Skeletal muscle satellite cell (primary cell): ENCODE measurements around the gene THOP1.
"Not testable (repeated sequence)": the region's sequence is repeated elsewhere in the genome, so short reads cannot be mapped to it uniquely, and the experiment has no call there.

Source experiments
- H3K27me3 ChIP-seq: 2 replicates; pipeline ENCODE4 v1.7.0; 2013; ENCODE audit warnings: low read length; ENCODE audit not compliant: control insufficient read depth, insufficient read depth
- H3K36me3 ChIP-seq: 2 replicates; pipeline ENCODE4 v1.7.0; 2013; ENCODE audit warnings: mild to moderate bottlenecking, control low read depth, low read length; ENCODE audit not compliant: insufficient read depth
- H3K4me1 ChIP-seq: 2 replicates; pipeline ENCODE4 v1.7.0; 2013; ENCODE audit warnings: low read length; ENCODE audit not compliant: control insufficient read depth, insufficient read depth
- H3K4me2 ChIP-seq: 2 replicates; pipeline ENCODE4 v1.7.0; 2013; ENCODE audit warnings: mild to moderate bottlenecking, low read length
- H3K4me3 ChIP-seq: 2 replicates; pipeline ENCODE4 v1.7.0; 2013; ENCODE audit warnings: low read length
- H3K9ac ChIP-seq: 2 replicates; pipeline ENCODE4 v1.7.0; 2013; ENCODE audit warnings: mild to moderate bottlenecking, low read depth, low read length, moderate library complexity
- H3K9me3 ChIP-seq: replicated peaks from 2 replicates; pipeline ENCODE4 v1.7.0; 2013; ENCODE audit warnings: mild to moderate bottlenecking, control low read depth, low read length

The THOP1 gene

DNA sequence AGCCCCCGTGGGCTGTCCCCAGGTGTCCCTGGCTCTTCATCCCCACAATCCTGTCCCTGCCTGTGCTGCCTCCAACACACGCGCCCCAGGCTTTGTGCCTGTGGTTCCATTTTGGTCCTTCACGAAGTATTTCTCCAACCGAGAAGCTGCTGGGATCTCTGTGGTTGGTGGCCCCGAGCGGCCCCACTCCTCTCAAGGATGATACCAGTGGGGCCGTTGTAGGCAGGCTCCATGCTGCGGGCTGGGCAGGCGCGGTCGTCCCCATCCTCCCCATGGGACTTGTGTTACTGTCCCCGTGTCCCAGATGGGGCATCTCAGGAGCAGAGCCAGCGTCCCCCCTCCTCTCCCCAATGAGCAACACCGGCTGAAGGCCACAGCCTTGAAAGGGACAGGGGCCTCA lies 30.6 kb downstream of the THOP1 start:
- H3K4me3 ChIP-seq: no peak overlapping the region
- H3K27me3 ChIP-seq: no peaks in the 10 kb centered on the region
- no peaks in the 10 kb centered on the region for H3K4me1 ChIP-seq
- H3K9me3 ChIP-seq: no peaks in the 10 kb centered on the region
- no peak overlapping the region for H3K4me2 ChIP-seq
- peaks cover 21% of the 10 kb centered on the region for H3K36me3 ChIP-seq
- no peak overlapping the region for H3K9ac ChIP-seq

DNA sequence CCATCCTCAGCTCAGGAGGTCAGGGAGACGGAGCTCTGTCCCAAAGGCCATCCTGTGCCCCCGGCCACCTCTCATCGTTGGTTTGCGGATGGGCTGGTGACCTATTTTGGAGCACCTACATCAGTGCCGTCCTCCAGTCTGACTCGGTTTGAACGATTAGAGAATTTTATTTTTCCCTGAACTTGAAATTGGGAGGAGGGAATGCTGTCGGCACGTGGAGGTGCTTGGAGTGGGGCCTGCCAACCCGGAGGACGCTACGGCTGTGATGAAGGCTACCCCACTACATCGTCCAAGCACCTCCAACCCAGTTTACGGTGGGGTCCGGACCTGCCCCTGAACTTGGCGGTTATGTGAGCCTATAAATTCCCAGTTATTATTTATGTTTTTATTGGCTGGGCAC lies 31.3 kb downstream of the THOP1 start:
- Histone ChIP-seq H3K9ac (no peak overlapping the region), H3K4me2 (no peak overlapping the region), H3K9me3 (no peaks in the 10 kb centered on the region), H3K4me1 (no peaks in the 10 kb centered on the region), H3K4me3 (no peak overlapping the region), H3K27me3 (no peaks in the 10 kb centered on the region), H3K36me3 (peaks cover 14% of the 10 kb centered on the region)

DNA sequence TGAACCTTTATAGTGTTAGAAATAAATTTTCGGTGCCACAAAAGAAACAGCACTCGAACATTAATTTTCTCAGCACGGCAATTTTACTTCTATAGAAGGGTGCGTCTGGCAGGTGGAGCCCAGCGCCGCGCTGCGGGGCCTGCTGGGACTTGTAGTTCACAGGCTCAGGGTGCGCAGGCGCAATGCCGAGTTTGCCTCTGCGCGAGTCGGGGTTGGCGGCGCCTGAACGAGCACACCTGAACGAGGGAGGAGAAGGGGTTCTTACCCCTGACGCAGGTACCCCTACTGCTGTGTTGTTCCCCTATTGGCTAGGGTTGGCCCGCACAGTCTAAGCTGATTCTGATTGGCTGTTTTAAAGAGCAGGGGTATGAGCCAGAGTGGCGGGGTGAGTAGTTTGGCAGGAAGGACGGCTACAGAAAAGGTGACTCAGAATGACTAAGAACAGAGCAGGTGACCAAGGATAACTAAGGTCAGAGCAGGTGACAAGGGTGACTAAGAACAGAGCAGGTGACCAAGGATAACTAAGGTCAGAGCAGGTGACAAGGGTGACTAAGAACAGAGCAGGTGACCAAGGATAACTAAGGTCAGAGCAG lies 32.0 kb downstream of the THOP1 start:
- H3K4me1 ChIP-seq, H3K4me3 ChIP-seq, H3K4me2 ChIP-seq, H3K27me3 ChIP-seq, H3K9ac ChIP-seq, H3K36me3 ChIP-seq, H3K9me3 ChIP-seq: not testable (repeated sequence)

GRCh38 chr19:2819540-2820111 lies 34.3 kb downstream of the THOP1 start, which contains the start of gene ZNF554:
ZNF554 (plus strand) TSS chr19:2819868; CDS start chr19:2820072, 204 bp downstream.
- H3K4me3 ChIP-seq: peak within 1 kb of the TSS; percentile 83
- H3K9me3 ChIP-seq: no peaks in the 10 kb centered on the region
- H3K4me1 ChIP-seq: no peaks in the 10 kb centered on the region
- peak within 1 kb of the TSS; percentile 100 for H3K4me2 ChIP-seq
- H3K9ac ChIP-seq: peak within 1 kb of the TSS; percentile 84
- H3K36me3 ChIP-seq: no peaks in the 10 kb centered on the region
- H3K27me3 ChIP-seq: no peaks in the 10 kb centered on the region

GRCh38 chr19:2820112-2820702 lies 34.9 kb downstream of the THOP1 start:
- peak overlapping the region; percentile 83 for H3K4me3 ChIP-seq
- no peaks in the 10 kb centered on the region for H3K9me3 ChIP-seq
- peak overlapping the region; percentile 84 for H3K9ac ChIP-seq
- no peaks in the 10 kb centered on the region for H3K36me3 ChIP-seq
- H3K4me2 ChIP-seq: peak overlapping the region; percentile 100
- H3K4me1 ChIP-seq: no peaks in the 10 kb centered on the region
- no peaks in the 10 kb centered on the region for H3K27me3 ChIP-seq

DNA sequence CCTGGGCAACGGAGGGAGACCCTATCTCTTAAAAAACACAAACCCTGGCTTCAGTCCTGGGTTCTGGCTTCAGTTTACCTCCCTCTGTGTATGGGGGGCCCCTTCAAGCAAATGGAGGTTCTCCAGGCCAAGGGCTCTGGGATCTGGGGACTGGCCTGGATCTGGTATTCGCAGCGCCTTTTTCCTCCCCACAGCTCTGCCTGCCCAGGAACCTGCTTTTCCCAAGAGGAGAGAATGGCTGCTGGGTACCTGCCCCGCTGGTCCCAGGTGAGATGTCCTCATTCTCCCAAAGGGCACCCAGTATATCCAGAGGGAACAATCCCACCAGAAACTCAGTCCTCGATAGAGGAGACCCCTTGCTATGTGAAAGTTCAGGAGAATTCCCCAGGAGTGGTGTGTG lies 37.5 kb downstream of the THOP1 start:
- Histone ChIP-seq H3K4me3 (no peak overlapping the region), H3K36me3 (no peaks in the 10 kb centered on the region), H3K9me3 (no peaks in the 10 kb centered on the region), H3K4me2 (no peak overlapping the region), H3K27me3 (no peaks in the 10 kb centered on the region), H3K4me1 (no peaks in the 10 kb centered on the region), H3K9ac (no peak overlapping the region)

GRCh38 chr19:2823646-2824045 lies 38.3 kb downstream of the THOP1 start:
- no peak overlapping the region for H3K9ac ChIP-seq
- no peak overlapping the region for H3K4me2 ChIP-seq
- no peak overlapping the region for H3K4me3 ChIP-seq
- H3K4me1 ChIP-seq: no peaks in the 10 kb centered on the region
- no peaks in the 10 kb centered on the region for H3K36me3 ChIP-seq
- H3K9me3 ChIP-seq: peaks cover 2% of the 10 kb centered on the region
- H3K27me3 ChIP-seq: no peaks in the 10 kb centered on the region

- no peak overlapping the region for H3K4me2 ChIP-seq
- no peak overlapping the region for H3K4me3 ChIP-seq
- H3K9ac ChIP-seq: no peak overlapping the region
- H3K27me3 ChIP-seq: no peaks in the 10 kb centered on the region
- no peaks in the 10 kb centered on the region for H3K4me1 ChIP-seq
- H3K36me3 ChIP-seq: no peaks in the 10 kb centered on the region
- H3K9me3 ChIP-seq: peaks cover 2% of the 10 kb centered on the region
Measured at GRCh38 chr19:2824129-2824528, 38.8 kb downstream of the THOP1 start.

DNA sequence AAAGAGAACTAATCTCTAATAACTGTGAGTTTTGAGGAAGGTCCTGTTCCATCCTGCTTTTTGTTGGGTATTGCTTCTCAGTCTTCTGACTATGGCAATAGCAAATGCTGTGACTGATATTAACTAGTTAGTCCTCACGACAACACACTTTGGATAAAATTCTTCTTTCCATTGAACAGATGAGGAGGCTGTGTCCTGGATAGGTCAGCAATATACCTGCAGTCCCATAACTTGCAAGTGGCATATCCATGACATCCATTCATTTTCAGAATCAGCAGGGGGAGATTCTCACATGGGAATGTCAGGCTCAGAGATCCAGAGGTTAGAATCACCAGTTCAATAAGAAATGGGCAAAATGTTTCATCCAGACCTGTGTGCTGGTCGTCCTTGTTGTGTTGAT lies 41.7 kb downstream of the THOP1 start:
- Histone ChIP-seq H3K9ac (no peak overlapping the region), H3K9me3 (peaks cover 2% of the 10 kb centered on the region), H3K4me1 (no peaks in the 10 kb centered on the region), H3K4me3 (no peak overlapping the region), H3K36me3 (no peaks in the 10 kb centered on the region), H3K27me3 (no peaks in the 10 kb centered on the region), H3K4me2 (no peak overlapping the region)

- Histone ChIP-seq H3K27me3 (no peaks in the 10 kb centered on the region), H3K9me3 (peaks cover 6% of the 10 kb centered on the region), H3K4me3 (no peak overlapping the region), H3K36me3 (peaks cover 3% of the 10 kb centered on the region), H3K4me2 (no peak overlapping the region), H3K4me1 (no peaks in the 10 kb centered on the region), H3K9ac (no peak overlapping the region)
Measured at GRCh38 chr19:2827840-2828489, 42.7 kb downstream of the THOP1 start.

- Histone ChIP-seq H3K4me3 (no peak overlapping the region), H3K9ac (no peak overlapping the region)
Measured at GRCh38 chr19:2834294-2834871, 49.1 kb downstream of the THOP1 start.

More at GRCh38 chr19:2834294-2834871, 49.1 kb downstream of the THOP1 start:
- no peak overlapping the region for H3K4me2 ChIP-seq
- no peaks in the 10 kb centered on the region for H3K27me3 ChIP-seq
- H3K4me1 ChIP-seq: no peaks in the 10 kb centered on the region
- peaks cover 8% of the 10 kb centered on the region for H3K36me3 ChIP-seq
- peaks cover 38% of the 10 kb centered on the region for H3K9me3 ChIP-seq
